GM08714 (cell line): ENCODE data around the gene ZBBX.
"Not testable (repeated sequence)": the region's sequence is repeated elsewhere in the genome, so short reads cannot be mapped to it uniquely, and the experiment has no call there.

Experiments used
- H3K4me3 ChIP-seq: fragments of 200-500 bp; sonication (Bioruptor generic); 2 replicates; pipeline ENCODE4 v1.5.1; 2014; ENCODE audit warnings: mild to moderate bottlenecking, low read length, inconsistent platforms
- ZNF274 ChIP-seq: IDR thresholded peaks from 2 replicates; pipeline ENCODE4 v1.6.1; 2012; ENCODE audit warnings: mild to moderate bottlenecking, low read depth, low read length

The ZBBX gene, protein sequence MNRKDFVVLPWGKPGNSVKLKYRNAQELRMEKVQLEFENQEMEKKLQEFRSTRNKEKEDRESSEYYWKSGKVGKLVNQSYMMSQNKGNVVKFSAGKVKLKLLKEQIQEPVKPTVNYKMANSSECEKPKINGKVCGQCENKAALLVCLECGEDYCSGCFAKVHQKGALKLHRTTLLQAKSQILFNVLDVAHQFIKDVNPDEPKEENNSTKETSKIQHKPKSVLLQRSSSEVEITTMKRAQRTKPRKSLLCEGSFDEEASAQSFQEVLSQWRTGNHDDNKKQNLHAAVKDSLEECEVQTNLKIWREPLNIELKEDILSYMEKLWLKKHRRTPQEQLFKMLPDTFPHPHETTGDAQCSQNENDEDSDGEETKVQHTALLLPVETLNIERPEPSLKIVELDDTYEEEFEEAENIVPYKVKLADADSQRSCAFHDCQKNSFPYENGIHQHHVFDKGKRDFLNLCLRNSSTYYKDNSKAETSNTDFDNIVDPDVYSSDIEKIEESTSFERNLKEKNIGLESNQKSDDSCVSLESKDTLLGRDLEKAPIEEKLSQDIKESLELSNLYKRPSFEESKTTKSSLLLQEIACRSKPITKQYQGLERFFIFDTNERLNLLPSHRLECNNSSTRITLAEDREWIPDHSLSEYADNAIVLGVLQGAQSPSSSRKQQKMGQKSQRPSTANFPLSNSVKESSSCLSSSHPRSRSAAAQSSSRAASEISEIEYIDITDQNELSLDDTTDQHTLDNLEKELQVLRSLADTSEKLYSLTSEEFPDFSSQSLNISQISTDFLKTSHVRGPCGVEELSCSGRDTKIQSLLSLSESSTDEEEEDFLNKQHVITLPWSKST

DNA sequence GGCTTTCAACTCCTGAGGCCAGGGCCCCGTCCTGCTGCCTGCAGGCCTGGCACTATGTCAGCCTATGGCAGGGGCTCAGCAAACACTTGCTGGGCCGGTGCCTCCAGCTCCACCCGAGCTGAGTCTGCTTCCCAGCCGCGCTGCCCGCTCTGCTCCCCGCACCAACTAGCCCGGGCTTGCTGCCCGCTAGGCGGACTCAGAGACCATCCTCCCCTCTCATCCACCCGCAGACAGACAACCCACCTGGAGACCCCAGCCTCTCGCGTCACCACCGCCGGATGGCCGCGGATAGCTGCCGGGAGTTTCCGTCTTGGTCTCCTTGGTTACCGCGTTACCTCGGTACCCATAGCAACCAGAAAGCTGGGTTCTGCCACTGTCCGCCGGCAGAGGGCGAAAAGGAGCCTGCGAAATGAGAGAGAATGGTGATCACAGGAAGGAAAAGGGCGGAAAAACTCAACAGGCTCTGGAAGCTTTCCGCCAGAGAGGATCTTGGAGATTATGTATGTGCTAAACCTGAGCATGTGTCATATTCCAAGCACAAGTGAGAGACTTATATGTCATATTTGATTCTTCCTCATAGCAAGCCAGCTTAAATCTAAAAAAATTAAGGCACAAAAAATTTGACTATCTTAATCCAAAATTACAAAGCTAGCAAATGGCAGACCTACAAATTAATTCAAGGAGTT, at the start of gene ZBBX:
TSS of gene ZBBX (minus strand) at position 294 of the 686 bp plus-strand sequence. CDS start 7,396 bp downstream, outside the sequence.
- no peak for TF ChIP-seq ZNF274
- H3K4me3 ChIP-seq, result peak within 1 kb of the TSS; percentile 5; the same call in 1 of the 2 replicates

DNA sequence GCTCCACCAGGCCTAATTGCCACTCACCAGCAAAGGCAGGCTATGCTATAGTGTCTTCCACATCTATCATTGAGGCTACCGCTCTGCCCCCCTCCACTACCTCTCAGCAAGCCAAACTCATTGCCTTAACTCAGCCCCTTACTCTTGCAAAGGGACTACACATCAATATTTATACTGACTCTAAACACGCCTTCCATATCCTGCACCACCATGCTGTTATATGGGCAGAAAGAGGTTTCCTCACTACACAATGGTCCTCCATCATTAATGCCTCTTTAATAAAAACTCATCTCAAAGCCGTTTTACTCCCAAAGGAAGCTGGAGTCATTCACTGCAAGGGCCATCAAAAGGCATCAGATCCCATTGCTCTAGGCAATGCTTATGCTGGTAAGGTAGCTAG, 46.9 kb upstream of the ZBBX start:
- H3K4me3 ChIP-seq, result not testable (repeated sequence)

DNA sequence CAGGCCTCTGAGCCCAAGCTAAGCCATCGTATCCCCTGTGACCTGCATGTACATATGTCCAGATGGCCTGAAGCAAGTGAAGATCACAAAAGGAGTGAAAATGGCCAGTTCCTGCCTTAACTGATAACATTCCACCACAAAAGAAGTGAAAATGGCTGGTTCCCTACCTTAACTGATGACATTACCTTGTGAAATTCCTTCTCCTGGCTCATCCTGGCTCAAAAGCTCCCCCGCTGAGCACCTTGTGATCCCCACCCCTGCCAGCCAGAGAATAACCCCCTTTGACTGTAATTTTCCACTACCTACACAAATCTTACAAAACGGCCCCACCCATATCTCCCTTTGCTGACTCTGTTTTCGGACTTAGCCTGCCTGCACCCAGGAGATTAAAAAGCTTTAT, 42.3 kb upstream of the ZBBX start:
- H3K4me3 ChIP-seq, result not testable (repeated sequence)

DNA sequence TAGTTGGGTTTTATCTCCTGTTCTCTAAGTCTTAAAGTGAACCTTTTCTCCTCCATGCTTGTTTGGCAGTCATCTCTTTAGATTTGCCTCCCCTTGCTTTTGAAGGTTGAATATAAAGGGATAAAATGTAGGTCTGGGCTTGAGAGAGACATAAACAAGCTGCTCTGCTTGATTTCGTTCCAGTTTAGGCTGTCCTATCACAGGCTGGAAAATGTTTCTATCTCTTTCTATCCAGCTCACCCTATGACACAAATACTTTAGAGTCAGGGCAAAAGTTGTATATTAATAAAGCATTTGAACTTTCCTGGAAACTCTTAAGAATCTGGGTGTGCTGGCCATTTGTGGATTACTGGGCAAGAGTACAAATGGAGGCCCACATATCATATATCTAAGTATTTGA, 29.5 kb upstream of the ZBBX start:
- no peak overlapping the region for H3K4me3 ChIP-seq
- no peak for TF ChIP-seq ZNF274

DNA sequence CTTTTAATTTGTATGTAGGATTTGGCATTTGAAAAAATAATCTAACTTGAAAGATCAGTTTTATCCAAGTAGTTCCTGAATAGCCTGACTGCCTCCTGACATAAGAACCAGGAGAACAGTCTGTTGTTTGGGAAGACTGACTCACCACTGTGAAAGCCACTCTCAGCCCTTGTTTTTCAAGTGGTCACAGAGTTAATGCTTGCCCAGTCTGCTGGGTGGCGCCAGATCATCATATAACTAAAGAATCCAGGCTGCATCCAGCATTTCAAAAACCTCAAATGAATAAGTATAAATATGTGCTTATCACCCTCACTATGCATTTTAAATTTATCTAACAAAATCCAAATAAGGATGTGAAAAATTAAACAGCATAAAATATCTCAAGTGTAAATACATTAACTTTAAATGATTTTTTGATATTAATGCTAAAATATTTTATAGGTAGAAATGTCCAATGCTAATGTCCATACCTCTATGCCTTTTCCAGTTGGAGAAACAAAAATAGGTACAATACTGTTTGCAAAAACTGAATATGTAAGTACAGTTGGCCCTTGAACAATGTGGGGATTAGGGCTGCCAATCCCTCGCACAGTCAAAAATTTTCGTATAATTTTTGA, 26.9 kb upstream of the ZBBX start:
- H3K4me3 ChIP-seq, result no peak overlapping the region
- TF ChIP-seq ZNF274, result no peak

DNA sequence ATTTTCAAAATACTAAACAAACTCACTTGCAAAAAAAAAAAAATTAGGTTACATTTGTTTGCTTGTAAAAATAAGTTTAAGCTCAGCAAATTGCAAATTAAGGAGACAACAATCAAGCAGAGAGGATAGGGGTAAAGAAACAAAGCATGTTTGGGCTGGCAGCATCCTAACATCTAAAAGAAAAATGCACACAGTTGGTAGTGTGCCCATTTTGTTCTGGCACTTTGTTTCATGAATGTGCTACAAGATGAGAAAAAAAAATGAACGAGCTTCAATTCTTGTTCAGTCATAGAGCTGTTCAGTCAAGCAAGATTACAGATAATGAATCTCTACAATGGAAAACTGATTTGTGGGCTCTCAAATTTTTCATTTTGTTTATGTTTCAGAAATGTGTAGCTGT, 17.7 kb upstream of the ZBBX start:
- TF ChIP-seq ZNF274, result no peak
- no peak overlapping the region for H3K4me3 ChIP-seq

DNA sequence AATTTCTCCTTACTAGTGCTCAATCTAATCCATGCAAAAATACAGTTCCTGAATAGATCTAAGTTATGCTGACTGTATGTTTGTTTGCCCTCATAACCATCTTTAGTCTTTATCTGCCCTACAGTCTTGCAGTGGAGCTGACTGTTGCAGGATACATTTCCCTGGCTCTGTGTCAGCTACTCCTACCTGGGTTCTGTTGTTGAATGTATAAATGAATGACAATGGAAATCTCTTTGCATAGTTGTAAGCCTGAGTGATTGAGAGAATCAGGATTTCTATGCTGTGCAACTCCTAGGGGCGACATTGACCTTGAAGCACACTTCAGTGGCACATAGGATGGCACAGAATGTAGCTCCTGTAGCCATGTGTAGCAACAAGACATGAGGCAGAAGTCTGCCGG, 16.0 kb upstream of the ZBBX start:
- no peak overlapping the region for H3K4me3 ChIP-seq
- TF ChIP-seq ZNF274, result no peak

DNA sequence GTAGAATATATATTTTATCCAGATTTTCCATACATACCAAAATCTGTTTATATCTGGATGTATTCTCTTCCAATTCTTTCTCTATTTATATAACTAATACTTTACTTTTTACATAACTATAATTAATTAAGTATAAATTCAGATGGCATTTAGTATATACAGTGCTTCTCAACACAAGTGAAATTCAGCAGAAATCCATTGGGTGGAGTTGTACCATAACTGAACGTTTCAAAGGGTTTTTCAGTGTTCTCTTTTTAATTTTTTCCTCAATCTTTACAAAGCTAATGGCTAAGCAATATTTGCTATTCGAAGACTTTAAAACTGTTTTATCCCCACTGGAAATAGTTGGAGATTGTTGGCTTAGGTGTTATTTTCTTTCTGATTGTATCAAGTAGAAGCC, 13.9 kb upstream of the ZBBX start:
- H3K4me3 ChIP-seq, result no peak overlapping the region
- no peak for TF ChIP-seq ZNF274

DNA sequence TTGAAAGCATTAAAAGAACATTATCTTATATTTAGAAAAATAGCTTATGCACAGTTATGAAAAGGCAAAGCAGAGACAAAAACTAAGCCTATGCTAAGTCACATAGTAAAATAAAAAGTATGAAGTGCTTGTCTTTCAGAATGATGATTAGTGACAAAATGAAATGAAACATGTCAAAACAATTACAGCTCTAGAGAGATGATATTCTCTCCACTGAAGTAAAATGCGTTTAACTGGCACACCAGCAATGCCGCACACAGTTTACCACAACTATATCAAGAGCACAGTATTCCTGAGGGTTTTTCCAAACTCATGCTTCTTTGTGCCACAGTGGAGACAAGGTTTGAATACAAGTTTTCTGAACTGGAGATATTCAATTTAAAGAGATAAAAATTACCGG, 2.1 kb upstream of the ZBBX start:
- TF ChIP-seq ZNF274, result no peak
- H3K4me3 ChIP-seq, result no peak overlapping the region

DNA sequence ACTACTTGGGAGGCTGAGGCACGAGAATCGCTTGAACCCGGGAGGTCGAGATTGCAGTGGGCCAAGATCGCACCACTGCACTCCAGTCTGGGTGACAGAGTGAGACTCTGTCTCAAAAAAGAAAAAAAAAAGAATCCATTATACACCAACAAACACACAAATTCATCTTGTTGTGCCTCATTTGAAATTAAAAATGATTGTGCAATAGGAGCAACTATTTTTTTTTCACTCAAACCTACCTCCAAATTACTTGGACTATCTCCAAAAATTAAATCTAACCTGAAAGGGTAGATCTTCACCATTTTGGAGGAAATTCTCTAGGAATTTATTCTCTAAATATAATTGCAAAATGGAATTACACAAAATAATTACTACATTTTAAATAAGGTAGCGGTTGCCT, 4.6 kb downstream of the ZBBX start:
- no peak overlapping the region for H3K4me3 ChIP-seq
- TF ChIP-seq ZNF274, result no peak

DNA sequence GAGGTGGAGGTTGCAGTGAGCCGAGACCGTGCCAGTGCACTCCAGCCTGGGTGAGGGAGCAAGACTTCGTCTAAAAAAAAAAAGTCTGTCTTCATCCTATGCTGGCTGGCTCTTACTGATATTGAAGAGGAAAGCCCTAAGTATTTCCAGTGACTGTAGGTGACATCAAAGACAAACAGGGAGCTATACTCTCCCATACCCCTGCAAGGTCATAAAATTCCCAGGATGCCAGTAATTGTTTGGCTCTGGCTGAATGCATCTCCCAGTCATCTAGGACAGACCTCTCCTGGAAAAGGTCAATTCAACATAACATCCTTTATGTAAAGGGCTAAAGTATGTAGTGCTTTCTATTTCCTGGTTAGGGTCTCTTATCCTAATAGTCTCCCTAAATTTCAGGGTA, 8.0 kb downstream of the ZBBX start:
- no peak for TF ChIP-seq ZNF274
- no peak overlapping the region for H3K4me3 ChIP-seq

DNA sequence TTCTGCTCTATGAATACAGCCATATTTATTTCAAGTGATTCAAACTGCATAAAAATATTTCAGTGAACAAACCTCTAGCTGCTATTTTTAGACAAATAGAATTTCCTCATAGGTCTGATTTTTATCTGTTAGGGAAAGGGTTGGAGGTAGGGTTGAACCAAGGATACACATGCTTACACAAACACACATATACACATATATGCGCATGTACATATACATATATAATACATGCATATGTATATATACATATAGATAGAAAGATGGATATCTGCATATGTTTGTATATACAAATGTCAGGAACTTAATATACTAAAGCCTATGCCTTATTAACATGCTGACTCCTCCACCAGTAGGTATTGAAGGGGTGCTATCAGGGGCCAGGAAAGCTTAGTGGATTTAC, 18.1 kb downstream of the ZBBX start:
- no peak for TF ChIP-seq ZNF274
- no peak overlapping the region for H3K4me3 ChIP-seq

DNA sequence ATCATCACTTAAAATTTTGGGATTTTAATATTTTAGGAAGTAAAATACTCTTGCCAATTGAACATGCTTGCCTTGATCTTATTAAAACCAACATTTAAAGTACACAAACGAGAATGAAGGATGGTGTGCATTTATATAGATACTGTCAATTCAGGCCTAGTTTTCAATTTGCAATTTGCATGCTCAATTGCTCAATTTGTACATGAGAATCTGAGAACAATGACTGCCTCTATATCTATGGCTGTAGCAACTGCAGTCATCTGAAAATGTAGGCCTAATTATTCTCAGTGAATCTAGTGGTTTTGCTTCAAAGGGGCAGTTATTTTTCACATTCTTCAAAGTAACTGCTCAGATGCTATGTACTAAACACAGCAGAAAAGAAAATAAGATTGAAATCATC, 18.8 kb downstream of the ZBBX start:
- TF ChIP-seq ZNF274, result no peak
- no peak overlapping the region for H3K4me3 ChIP-seq

DNA sequence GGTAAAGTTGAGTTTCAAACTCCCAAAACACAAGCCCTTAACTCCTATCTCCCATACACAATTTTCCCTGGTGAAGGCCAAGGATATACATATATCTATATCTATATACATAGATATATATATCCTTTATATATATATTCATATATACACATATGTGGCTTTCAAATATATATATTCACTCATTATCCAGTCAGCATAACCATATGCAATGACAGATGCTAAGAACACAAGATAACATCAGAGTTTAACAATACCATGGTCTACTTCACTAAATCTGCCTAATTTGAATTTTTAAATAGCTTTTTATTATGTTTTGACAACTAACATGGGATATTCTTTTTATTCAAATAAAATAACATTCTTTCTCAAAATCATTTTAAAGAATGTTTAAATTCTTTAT, 24.7 kb downstream of the ZBBX start:
- TF ChIP-seq ZNF274, result no peak
- no peak overlapping the region for H3K4me3 ChIP-seq
